Naive B cell (primary cell): ENCODE results near the gene USP6. TPM values are rescaled to one million over a fixed set of nuclear protein-coding genes. Genes with fewer than 3 reads are reported as not detected.
A peak's percentile ranks its signal among the peaks of the same experiment; 100 is the strongest.
"Not testable (repeated sequence)": the region's sequence is repeated elsewhere in the genome, so short reads cannot be mapped to it uniquely, and the experiment has no call there.

ENCODE experiments used
- ATAC-seq, 2 donors: fragments of 150-1000 bp; cut with Tn5 transposase; 2 replicates each; pipeline ENCODE4 v1.10.0; 2021; ENCODE audit warnings: low read depth in 2 of 2, mild to moderate bottlenecking in 2 of 2, moderate library complexity in 2 of 2
- DNase-seq: peaks from one replicate; pipeline ENCODE4 v3.0.0; 2022
- H3K27ac Mint-ChIP-seq, 6 donors: one replicate each; pipeline ENCODE4 v1.8.0; 2020 to 2022; ENCODE audit warnings: mild to moderate bottlenecking in 6 of 6, mixed read lengths in 6 of 6, moderate library complexity in 5 of 6, inconsistent platforms in 2 of 6
- H3K27me3 Mint-ChIP-seq, 3 donors: one replicate each; pipeline ENCODE4 v1.8.0; 2021 to 2022; ENCODE audit warnings: mixed read lengths in 3 of 3, mild to moderate bottlenecking in 1 of 3
- H3K36me3 Mint-ChIP-seq, 2 donors: one replicate each; pipeline ENCODE4 v1.8.0; 2020 to 2022; ENCODE audit warnings: mixed read lengths in 2 of 2, inconsistent platforms in 1 of 2, mild to moderate bottlenecking in 1 of 2
- H3K4me1 Mint-ChIP-seq, 3 donors: one replicate each; pipeline ENCODE4 v1.8.0; 2020 to 2022; ENCODE audit warnings: mixed read lengths in 3 of 3, inconsistent platforms in 1 of 3, mild to moderate bottlenecking in 1 of 3, moderate library complexity in 1 of 3
- H3K4me3 Mint-ChIP-seq, 8 donors: one replicate each; pipeline ENCODE4 v1.8.0; 2020 to 2022; ENCODE audit warnings: mild to moderate bottlenecking in 8 of 8, mixed read lengths in 8 of 8, moderate library complexity in 8 of 8, inconsistent platforms in 2 of 8
- H3K9me3 Mint-ChIP-seq, 7 donors: one replicate each; pipeline ENCODE4 v1.8.0; 2020 to 2022; ENCODE audit warnings: mixed read lengths in 7 of 7, mild to moderate bottlenecking in 5 of 7, inconsistent platforms in 2 of 7, moderate library complexity in 1 of 7
- polyA plus RNA-seq, 6 donors: library from polyadenylated mRNA; unstranded; fragments of 300-500 nt; fragmentation: Illumina TruSeq; gene quantifications; one replicate each; pipeline ENCODE4 v1.2.3, GENCODE V29; 2021; ENCODE audit warnings: low read depth in 6 of 6

Gene USP6
- polyA plus RNA-seq, 6 donors from 2014 or later, result 0.06 to 0.37 (median 0.12) TPM

DNA sequence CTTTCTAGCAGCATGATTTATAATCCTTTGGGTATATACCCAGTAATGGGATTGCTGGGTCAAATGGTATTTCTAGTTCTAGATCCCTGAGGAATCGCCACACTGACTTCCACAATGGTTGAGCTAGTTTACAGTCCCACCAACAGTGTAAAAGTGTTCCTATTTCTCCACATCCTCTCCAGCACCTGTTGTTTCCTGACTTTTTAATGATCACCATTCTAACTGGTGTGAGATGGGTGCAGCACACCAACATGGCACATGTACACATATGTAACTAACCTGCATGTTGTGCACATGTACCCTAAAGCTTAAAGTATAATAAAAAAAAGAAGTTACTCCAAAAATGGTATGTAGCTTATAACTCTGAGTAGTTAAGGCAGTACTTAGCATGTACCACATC, 44.9 kb downstream of the USP6 start:
- Mint-ChIP-seq H3K4me1 (peaks cover under 1 to 22% (median 2%) of the 10 kb centered on the region in 3 donors), H3K27me3 (peaks cover 4 to 18% (median 16%) of the 10 kb centered on the region in 3 donors), H3K27ac (peak overlapping the region in 1 of 6 donors; percentile 9)
- not testable (repeated sequence) for H3K9me3 Mint-ChIP-seq, DNase-seq, ATAC-seq, H3K4me3 Mint-ChIP-seq, H3K36me3 Mint-ChIP-seq

DNA sequence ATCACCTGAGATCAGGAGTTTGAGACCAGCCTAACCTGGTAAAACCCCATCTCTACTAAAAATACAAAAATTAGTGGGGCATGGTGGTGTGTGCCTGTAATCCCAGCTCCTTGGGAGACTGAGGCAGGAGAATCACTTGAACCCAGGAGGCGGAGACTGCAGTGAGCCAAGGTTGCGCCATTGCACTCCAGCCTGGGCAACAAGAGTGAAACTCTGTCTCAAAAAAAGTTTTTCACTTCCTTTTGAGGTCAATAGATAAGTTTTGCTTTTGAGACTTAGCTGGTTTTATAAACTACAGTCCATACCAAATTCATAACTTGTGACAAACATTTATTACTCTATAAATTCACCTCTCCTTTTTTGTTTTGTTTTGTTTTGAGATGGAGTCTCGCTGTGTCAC, 46.0 kb downstream of the USP6 start:
- H3K27me3 Mint-ChIP-seq, result peaks cover 4 to 18% (median 16%) of the 10 kb centered on the region in 3 donors
- ATAC-seq, result not testable (repeated sequence)

GRCh38 chr17:5164436-5164835, 48.6 kb downstream of the USP6 start:
- DNase-seq, result no peak

More for the DNA sequence above, 46.0 kb downstream of the USP6 start:
- H3K36me3 Mint-ChIP-seq, H3K9me3 Mint-ChIP-seq, H3K4me3 Mint-ChIP-seq, DNase-seq, H3K27ac Mint-ChIP-seq: not testable (repeated sequence)
- peaks cover 12 to 31% (median 13%) of the 10 kb centered on the region in 3 donors for H3K4me1 Mint-ChIP-seq

GRCh38 chr17:5165791-5166564, 50.1 kb downstream of the USP6 start:
- peaks cover 16 to 57% (median 22%) of the 10 kb centered on the region in 3 donors for H3K4me1 Mint-ChIP-seq
- H3K27ac Mint-ChIP-seq, result peak overlapping the region in 4 of 6 donors; percentile 25 to 46 (median 38)
- not testable (repeated sequence) for H3K9me3 Mint-ChIP-seq, H3K27me3 Mint-ChIP-seq, H3K36me3 Mint-ChIP-seq
- DNase-seq, result peak; percentile 17
- peak overlapping the region in 6 of 8 donors; percentile 20 to 84 (median 58) for H3K4me3 Mint-ChIP-seq
- peak; percentile 61 to 87 for ATAC-seq

More at GRCh38 chr17:5164436-5164835, 48.6 kb downstream of the USP6 start:
- Mint-ChIP-seq H3K27ac (no peak overlapping the region), H3K4me3 (no peak overlapping the region), H3K9me3 (no peaks in the 10 kb centered on the region), H3K36me3 (no peaks in the 10 kb centered on the region), H3K27me3 (no peaks in the 10 kb centered on the region), H3K4me1 (peaks cover 16 to 53% (median 22%) of the 10 kb centered on the region in 3 donors)
- peak; percentile 25 to 48 for ATAC-seq

DNA sequence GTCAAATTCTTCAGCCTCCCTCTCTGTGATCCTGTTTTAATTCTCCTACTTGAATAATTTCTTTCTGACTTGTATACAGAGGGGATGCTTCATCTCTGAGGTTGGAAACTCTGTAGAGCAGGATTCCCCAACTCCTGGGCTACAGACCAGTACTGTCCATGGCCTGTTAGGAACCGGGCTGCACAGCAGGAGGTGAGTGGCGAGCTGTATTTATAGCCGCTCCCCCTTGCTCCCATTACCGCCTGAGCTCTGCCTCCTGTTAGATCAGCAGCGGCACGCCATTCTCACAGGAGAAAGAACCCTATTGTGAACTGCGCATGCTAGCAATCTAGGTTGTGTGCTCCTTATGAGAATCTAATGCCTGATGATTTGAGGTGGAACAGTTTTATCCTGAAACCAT, 59.2 kb downstream of the USP6 start:
- not testable (repeated sequence) for ATAC-seq, H3K4me1 Mint-ChIP-seq, H3K27ac Mint-ChIP-seq, H3K27me3 Mint-ChIP-seq, DNase-seq
- Mint-ChIP-seq H3K36me3 (peaks cover 19 to 23% of the 10 kb centered on the region in 2 donors), H3K4me3 (peak overlapping the region in 2 of 8 donors; percentile 44), H3K9me3 (peaks cover 0 to 52% (median 23%) of the 10 kb centered on the region in 7 donors)

DNA sequence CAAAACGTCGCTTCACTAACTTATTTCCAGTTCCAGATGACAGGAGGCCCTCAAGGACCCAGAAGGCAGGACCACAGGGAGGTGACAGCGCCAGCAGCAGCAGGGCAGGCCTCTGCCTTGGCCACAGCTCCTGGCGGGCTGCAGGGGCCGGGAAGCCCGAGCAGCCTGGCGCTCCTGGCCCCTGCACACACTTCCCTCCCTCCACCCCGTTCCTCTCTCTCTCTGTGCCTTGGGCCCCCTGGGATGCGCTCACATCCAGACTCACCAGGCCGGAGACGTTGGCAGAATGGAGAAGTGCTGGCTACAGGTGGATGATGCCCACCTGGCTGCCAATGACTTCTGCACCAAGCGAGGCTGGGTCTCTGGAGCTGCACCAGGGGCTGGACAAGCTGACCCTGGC, 63.2 kb downstream of the USP6 start:
- Mint-ChIP-seq H3K4me3 (no peak overlapping the region), H3K27me3 (no peaks in the 10 kb centered on the region), H3K36me3 (peaks cover 34 to 51% of the 10 kb centered on the region in 2 donors), H3K27ac (peak overlapping the region in 1 of 6 donors; percentile 81), H3K9me3 (peaks cover 6 to 84% (median 60%) of the 10 kb centered on the region in 7 donors), H3K4me1 (no peaks in the 10 kb centered on the region)
- ATAC-seq, result no peak
- DNase-seq, result no peak

DNA sequence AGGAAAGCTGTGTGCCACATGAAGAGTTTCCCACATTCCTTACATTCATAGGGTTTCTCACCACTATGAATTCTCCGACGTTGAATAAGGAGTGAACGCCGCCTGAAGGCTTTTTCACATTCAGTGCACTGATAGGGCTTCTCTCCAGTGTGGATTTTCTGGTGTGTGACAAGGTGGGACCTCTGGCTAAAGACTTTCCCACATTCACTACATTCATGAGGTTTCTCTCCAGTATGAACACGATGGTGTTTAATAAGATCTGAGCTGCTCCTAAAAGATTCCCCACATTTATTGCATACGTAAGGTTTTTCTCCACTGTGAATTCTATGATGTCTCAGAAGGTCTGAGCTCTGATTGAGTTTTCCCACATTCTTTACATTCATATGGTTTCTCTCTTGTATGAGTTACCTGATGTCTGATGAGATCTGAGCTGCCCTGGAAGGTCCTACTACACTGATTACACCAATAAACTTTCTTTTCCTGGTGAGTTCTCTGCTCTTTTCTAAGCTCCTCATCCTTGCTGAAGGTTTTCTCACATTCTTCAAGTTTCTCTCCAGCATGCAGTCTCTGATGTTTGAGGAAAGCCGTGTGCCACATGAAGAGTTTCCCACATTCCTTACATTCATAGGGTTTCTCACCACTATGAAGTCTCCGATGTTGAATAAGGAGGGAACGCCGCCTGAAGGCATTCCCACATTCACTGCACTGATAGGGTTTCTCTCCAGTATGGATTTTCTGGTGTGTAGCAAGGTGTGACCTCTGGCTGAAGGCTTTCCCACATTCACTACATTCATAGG, 65.9 kb downstream of the USP6 start:
- Mint-ChIP-seq H3K27me3 (no peaks in the 10 kb centered on the region), H3K36me3 (peaks cover 28 to 53% of the 10 kb centered on the region in 2 donors), H3K4me1 (peaks cover 0 to 2% (median 0%) of the 10 kb centered on the region in 3 donors), H3K9me3 (peaks cover 6 to 88% (median 68%) of the 10 kb centered on the region in 7 donors), H3K27ac (no peak overlapping the region), H3K4me3 (no peak overlapping the region)
- DNase-seq (no peak), ATAC-seq (no peak)

- ATAC-seq, result no peak
- DNase-seq, result no peak
- H3K27me3 Mint-ChIP-seq, result no peaks in the 10 kb centered on the region
- peak overlapping the region in 3 of 6 donors; percentile 28 to 76 (median 63) for H3K27ac Mint-ChIP-seq
- peaks cover 33 to 58% of the 10 kb centered on the region in 2 donors for H3K36me3 Mint-ChIP-seq
- H3K4me3 Mint-ChIP-seq, result peak overlapping the region in 1 of 8 donors; percentile 7
- H3K4me1 Mint-ChIP-seq, result peaks cover 0 to 6% (median 0%) of the 10 kb centered on the region in 3 donors
- H3K9me3 Mint-ChIP-seq, result peaks cover 9 to 88% (median 76%) of the 10 kb centered on the region in 7 donors
Measured at GRCh38 chr17:5182597-5183409, 67.0 kb downstream of the USP6 start.

DNA sequence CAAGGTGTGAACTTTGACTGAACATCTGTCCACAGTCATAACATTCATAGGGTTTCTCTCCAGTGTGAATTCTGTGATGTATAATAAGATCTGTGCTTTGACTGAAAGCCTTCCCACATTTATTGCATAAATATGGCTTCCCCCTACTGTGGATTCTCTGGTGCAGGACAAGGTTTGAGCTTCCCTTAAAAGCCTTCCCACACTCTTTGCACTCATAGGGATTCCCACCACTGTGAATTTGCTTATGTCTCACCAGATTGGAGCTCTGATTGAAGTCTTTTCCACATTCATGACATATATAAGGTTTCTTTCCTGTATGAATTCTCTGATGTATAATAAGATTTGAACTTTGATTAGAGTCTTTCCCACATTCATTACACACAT, 67.6 kb downstream of the USP6 start:
- peaks cover 37 to 63% of the 10 kb centered on the region in 2 donors for H3K36me3 Mint-ChIP-seq
- peak overlapping the region in 2 of 6 donors; percentile 28 to 63 for H3K27ac Mint-ChIP-seq
- ATAC-seq (no peak), DNase-seq (no peak)
- no peaks in the 10 kb centered on the region for H3K27me3 Mint-ChIP-seq
- H3K9me3 Mint-ChIP-seq, result peaks cover 9 to 92% (median 77%) of the 10 kb centered on the region in 7 donors
- H3K4me1 Mint-ChIP-seq, result peaks cover 0 to 6% (median 0%) of the 10 kb centered on the region in 3 donors
- H3K4me3 Mint-ChIP-seq, result peak overlapping the region in 1 of 8 donors; percentile 10

DNA sequence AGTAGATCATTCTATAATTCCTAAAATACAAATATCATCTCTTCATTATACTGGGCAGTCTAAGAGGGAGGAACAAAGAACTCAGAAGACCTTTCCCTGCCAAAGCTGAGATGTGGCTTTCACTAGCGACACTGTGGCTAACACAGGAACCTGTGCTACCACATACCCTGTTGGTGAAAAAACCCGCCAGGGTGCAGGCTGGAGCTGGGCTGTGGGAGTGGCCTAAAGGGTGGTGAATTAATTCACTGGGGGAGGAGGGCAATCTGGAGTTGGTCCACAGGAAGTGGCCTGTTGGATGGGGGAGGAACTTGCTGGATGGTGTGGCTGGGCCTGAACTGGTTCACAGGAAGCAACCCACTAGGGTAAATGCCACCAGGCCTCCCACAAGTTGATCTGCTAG, 68.5 kb downstream of the USP6 start:
- H3K36me3 Mint-ChIP-seq, result peaks cover 35 to 66% of the 10 kb centered on the region in 2 donors
- no peak overlapping the region for H3K27ac Mint-ChIP-seq
- H3K27me3 Mint-ChIP-seq, result no peaks in the 10 kb centered on the region
- H3K9me3 Mint-ChIP-seq, result peaks cover 9 to 91% (median 68%) of the 10 kb centered on the region in 7 donors
- DNase-seq (no peak), ATAC-seq (no peak)
- H3K4me3 Mint-ChIP-seq, result no peak overlapping the region
- peaks cover 0 to 6% (median 0%) of the 10 kb centered on the region in 3 donors for H3K4me1 Mint-ChIP-seq

DNA sequence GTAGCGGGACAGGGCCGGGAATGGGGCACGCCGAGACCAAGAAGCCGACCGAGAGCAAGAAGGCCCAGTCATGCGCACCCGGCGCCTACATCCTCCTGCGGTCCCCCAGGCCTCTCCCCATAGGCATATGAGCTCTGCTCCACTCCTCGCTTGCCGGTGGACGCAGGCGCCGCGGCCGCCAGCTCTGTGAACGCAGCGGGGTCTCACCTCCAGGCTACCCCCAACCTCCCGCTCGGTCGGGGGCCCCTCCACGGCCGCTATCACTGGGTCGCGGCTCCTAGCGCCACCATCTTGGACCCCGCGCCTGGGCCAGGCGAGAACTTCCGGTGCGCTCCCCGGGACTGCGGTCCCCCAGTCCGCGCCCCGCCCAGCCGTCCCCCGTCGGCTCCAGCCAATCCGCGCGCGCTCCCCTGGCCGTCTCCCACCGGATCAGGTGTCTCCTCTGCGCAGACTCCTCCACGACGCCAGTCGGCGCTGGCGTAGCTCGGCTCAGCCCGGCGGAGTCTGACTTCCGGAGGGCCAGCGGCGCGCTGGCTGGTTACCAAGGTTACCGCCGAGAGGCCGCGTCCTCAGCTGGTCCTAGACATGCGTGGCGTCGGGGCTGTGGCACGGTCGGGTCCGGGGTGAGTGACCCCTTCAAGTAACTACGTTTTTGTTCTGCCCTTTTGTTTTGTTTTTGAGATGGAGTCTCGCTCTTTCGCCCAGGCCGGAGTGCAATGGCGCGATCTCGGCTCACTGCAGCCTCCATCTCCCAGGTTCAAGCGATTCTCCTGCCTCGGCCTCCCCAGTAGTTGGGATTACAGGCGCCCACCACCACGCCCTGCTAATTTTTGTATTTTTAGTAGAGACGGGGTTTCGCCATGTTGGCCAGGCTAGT, 75.9 kb downstream of the USP6 start, which contains the start of gene ZNF594:
Gene ZNF594, minus strand, starts transcription at position 328 of the 877 bp plus-strand sequence. CDS start 7,612 bp downstream, outside the sequence.
- DNase-seq, result peak; percentile 97
- peaks cover 18 to 23% of the 10 kb centered on the region in 2 donors for H3K36me3 Mint-ChIP-seq
- peak within 1 kb of the TSS; percentile 90 to 98 (median 96) for H3K4me3 Mint-ChIP-seq
- peaks cover 3 to 26% (median 13%) of the 10 kb centered on the region in 7 donors for H3K9me3 Mint-ChIP-seq
- peak; percentile 96 to 97 for ATAC-seq
- H3K27ac Mint-ChIP-seq, result peak within 1 kb of the TSS; percentile 92 to 96 (median 96)
- peaks cover 24 to 49% (median 27%) of the 10 kb centered on the region in 3 donors for H3K4me1 Mint-ChIP-seq
- H3K27me3 Mint-ChIP-seq, result no peaks in the 10 kb centered on the region

DNA sequence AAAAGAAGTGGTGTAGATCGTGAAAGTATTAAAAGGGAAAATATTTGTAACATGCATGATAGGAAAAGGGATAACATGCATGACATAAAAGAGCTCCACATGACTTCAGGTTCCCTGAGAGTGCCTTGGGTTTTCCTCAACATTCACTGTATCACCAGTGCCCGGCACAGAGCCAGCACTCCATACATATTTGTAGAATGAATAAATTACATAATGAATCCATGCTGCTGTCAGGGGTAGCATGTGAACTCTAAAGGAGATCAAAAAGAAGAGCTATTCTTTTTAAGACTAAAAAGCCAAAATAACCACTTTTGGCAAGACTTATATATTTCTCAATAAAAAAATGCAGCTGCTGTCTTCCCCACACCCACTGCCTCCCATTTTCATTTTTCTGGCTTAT, 78.5 kb downstream of the USP6 start:
- Mint-ChIP-seq H3K27ac (no peak overlapping the region), H3K9me3 (peaks cover 0 to 9% (median 5%) of the 10 kb centered on the region in 7 donors), H3K4me3 (peak overlapping the region in 1 of 8 donors; percentile 77), H3K27me3 (no peaks in the 10 kb centered on the region), H3K4me1 (peaks cover 35 to 71% (median 40%) of the 10 kb centered on the region in 3 donors), H3K36me3 (peaks cover 4 to 7% of the 10 kb centered on the region in 2 donors)
- ATAC-seq (no peak), DNase-seq (no peak)
